Sigmoid colon (tissue), 4 donors: ENCODE measurements around the gene ATP13A2.

Experiments used
- CTCF ChIP-seq, 4 experiments: fragments of 450-650 bp in 3 of 4; fragments of 200-600 bp in 1 of 4; IDR thresholded peaks; one replicate each; pipeline ENCODE4 v1.5.1; 2016 to 2019; ENCODE audit warnings: antibody characterized with exemption in 4 of 4, mild to moderate bottlenecking in 3 of 4, moderate library complexity in 2 of 4
- EP300 ChIP-seq, 4 donors: sonication (generic); formaldehyde crosslinking; IDR thresholded peaks; one replicate each; pipeline ENCODE4 v1.6.1; 2017; ENCODE audit warnings: antibody characterized with exemption in 4 of 4
- POLR2A ChIP-seq, 2 donors: fragments of 450-650 bp; IDR thresholded peaks; one replicate each; pipeline ENCODE4 v1.6.1; 2016; ENCODE audit warnings: antibody characterized with exemption in 2 of 2, mild to moderate bottlenecking in 2 of 2, moderate library complexity in 2 of 2
- POLR2AphosphoS5 ChIP-seq, 4 donors: sonication (generic); formaldehyde crosslinking; IDR thresholded peaks; one replicate each; pipeline ENCODE4 v1.6.1; 2017; ENCODE audit warnings: antibody characterized with exemption in 4 of 4

GRCh38 chr1:16965486-16966067, 46.2 kb downstream of the ATP13A2 start:
- no peak for TF ChIP-seq CTCF (IDR thresholded peaks at IDR 0.05)
- TF ChIP-seq POLR2AphosphoS5 (IDR thresholded peaks at IDR 0.05), result no peak
- no peak for TF ChIP-seq EP300 (IDR thresholded peaks at IDR 0.05)
- TF ChIP-seq POLR2A (IDR thresholded peaks at IDR 0.05), result no peak
